NCI-H524 treated with DMSO at 0.1 percent for 48 hours (cell line): ENCODE data around the gene CACNG8.

Experiments
- DNase-seq: peaks from one replicate; lab custom pipeline; 2025; lab: John Stamatoyannopoulos, UW

The CACNG8 gene

DNA sequence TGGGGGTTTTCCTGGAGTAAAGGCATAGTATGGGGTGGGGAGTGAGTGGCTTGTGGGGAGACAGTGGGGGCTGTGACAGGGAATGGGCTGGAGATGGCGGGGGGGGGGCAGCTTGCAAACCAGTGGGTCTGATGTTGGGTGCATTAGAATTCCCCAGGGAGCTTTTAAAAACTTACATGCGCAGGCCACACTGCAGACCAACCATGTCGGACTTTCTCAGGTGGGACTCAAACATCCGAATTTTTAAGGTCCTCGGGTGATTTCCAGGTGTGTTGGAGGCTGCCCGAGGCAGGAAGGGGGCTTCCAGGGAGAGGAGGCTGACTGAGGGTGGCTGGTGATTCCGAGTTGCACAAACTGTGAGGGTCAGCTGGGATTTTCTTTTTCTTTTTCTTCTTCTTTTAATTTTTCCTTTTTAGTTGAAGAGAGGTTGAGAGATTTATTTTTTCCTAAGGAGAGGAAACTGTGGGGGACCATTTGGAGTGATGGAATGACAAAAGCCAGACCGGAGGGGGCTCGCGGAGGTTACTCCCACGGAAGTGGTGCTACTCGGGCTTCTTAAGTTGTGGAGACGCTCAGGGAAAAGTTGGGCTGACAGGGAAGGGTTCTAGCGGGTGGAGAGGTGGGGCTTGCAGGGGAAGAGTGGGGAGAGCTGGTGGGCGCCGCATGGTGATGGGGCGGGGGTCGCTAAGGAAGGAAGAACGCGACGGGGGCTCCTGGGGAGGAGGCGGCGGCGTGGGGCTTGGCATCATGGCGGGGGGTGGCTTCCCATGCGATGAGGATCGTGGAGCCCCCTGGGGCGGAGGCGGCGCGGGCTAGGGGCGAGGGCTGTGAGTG is 997 bp upstream of the CACNG8 start:
- DNase-seq: no peak

DNA sequence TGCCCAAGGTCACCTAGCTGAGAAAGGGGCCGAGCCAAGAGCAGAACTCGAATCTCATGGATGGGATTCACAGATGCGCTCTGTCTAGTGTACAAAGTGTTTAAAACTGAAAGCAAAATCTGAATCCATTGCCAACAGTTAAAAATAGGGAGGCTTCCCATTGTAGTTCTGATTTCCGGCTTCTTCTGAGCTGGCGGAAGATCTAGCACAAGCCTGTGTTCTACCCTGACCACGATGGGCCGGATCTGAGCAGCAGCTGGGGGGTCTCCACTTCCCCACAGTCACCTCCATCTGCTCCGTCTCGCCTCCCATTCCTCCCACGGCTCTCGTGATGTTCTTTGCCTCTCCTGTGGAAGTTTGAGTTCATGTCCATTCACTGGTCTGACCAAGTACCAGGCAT is 2.4 kb downstream of the CACNG8 start:
- DNase-seq: no peak

DNA sequence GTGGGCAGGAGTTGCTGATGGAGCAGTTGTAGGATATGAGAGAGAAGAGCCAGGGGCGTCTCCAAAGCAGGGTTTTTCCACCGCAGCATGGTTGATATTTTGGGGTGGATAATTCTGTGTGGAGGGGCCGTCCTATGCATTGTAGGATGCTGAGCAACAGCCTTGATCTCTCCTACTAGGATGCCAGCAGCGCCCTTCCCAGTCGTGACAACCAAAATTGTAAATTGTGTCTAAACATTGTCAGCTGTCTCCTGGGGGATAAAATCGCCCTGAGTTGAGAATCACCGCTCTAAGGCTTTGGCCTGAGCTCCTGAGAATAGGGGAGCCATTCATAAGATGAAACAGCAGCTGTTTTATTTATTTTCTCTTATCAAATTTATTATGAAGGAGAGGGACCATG is 4.2 kb downstream of the CACNG8 start:
- no peak for DNase-seq

DNA sequence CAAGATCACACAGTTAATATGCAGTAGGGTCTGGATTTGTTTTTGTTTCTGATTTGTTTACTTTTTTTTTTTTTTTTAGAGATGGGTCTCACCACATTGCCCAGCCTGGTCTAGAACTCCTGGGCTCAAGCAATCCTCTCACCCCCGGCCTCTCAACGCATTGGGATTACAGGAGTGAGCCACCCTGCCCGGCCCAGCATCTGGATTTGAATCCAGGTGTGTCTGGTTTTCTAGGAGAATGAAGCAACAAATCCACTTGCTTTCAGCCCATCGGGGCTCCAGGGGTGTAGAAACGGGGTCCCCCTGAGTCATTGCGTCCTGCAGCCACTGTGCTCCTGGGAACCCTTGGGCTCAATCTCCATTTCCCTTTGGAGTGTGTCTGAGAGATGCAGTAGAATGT is 6.6 kb downstream of the CACNG8 start:
- no peak for DNase-seq

DNA sequence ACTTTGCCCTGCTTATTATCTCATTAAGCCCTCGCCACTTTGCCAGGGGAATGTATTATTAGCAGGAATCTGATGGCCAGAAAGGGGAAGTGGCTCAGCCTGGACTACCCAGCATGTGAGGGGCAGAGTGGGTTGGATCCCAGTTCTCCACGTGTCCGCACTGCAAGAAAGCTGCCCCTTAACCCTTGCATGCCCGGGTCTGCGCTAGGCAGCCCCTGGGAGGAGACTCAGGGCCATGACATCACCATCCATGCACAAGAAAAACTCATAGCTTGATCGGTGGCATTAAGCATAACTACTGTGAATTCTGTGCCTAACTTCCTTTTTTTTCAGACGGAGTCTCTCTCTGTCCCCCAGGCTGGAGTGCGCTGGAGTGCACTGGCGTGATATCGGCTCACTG is 8.9 kb downstream of the CACNG8 start:
- DNase-seq: no peak

DNA sequence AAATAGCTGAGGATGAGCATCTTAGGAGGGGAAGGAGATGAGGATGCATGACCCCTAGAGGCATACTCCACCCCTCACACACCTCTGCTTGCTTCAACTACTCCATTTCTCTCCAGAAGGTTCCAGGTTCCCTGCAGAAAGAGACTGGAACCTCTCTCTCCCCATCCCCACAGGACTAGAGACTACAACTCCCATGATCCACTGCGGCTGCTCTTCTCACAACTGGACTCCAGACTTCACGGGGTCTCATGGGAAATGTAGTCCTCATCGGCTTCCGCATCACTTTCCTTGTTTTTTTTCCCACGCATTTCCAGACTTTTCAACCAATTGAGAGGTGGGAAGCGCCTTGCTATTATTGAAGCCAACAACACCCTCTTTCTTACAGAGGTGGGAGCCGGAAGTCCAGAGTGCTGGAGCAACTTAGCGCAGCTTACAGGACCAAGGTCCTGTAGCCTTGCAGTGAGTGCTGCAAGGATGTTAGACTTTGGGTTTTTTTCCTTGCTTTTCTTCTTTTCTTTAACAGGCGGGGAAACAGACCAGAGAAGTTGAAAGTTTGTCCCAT is 14.8 kb downstream of the CACNG8 start:
- no peak for DNase-seq

DNA sequence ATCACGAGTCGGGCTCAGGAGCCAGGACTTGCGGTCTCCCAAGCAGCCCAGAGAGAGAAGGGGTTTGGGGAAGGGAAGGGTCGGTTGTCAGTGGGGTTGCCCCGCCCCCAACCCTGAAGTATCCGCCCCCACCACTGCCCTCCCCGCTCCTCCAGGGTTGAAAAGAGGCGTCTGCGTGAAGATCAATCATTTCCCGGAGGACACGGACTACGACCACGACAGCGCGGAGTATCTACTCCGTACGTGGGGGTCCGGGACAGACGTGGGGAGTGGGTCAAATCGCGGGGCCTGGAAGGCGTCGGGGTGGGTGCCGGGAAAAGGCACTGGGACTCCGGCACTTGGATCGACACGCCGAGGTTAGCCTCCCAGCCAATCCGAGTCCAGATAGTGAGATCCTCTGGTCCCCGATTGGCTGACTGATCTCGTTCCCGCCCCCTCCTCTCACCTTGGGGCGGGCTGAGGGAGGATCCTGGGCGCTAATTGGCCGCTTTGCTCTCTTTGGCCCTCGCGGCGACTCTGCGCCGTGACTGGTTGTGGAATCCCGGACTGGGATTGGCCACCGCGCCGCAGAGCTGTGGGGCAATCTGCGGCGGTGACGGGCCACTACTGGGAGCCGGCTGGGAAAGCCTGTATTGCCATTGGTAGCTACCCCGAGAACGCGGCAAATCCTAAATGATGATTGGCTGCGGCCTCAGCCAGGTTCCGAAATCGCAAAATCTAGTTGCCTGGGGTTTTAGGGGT is 15.4 kb downstream of the CACNG8 start:
- DNase-seq: no peak

DNA sequence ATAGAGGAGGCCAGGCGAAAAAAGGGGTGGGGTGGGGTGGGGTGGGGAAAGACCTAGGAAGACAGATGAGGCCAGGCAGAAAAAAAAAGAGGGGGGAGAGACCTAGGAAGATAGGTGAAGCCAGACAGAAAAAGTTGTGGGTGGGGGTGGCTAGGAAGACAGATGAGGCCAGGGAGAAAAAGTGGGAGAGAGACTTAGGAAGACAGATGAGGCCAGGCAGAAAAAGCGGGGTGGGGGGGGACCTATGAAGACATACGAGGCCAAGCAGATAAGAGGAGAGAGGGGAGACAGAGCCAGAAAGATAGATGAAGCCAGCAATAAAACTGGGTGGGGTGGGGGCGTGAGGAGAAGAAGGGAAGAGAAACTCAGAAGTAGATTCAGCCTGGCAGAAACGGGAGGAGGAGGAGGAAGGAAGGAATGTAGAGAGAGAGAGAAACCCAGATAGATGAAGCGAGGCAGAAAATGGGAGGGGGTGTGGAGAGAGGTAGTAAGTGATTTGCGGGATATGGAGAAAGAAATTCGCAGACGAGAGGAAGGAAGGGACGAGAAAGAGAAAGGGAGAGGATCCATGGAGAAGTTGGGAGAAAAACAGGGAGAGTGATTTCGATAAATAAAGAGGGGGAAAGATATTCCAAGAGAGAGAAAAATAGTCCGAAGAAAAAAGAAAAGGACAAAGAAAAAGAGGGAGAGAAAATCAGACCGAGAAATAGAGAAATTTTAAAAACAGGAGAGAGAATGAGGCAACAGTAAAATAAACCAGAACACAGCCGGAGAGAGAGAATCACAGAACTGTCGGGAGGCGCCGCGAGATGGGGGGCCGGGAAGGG is 16.5 kb downstream of the CACNG8 start:
- no peak for DNase-seq

DNA sequence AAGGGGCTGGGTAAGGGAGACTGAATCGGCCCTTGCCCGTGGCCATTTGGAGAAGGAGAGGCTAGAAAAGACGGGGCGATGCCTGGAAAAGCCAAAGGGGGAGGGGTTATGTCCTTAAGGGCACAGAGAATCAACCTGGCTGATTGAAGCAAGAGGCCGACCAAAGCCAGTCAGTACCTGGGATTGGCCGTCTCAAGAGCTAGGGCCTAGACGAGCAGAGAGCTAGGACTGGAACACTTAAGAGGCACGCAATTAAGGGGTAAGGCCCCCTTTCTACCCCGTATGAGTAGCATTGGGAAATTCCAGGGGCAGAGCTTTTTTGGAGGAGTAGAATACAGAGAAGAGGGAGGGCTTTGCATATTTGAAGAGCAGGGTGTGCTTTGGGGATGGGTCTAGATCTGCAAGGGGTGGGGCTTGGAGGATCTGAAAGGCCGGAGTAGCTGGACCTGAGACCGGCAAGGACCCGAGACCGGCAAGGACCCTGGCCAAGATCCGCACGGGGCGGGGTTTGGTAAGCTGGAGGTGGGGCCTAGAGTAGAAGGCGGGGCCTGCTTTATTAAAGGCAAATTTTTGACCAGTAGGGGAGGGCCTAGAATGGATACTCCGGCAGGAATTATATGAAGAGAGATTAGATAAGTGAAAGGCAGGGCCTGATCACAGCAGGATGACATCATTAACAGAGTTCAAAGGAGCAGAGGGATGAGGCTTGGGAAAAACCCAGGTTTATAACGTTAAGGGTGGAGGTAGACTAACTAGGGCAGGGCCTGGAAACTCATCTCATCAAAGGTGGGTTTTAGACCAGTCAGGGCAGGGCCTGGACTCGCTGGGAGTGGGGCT is 18.0 kb downstream of the CACNG8 start:
- DNase-seq: no peak

DNA sequence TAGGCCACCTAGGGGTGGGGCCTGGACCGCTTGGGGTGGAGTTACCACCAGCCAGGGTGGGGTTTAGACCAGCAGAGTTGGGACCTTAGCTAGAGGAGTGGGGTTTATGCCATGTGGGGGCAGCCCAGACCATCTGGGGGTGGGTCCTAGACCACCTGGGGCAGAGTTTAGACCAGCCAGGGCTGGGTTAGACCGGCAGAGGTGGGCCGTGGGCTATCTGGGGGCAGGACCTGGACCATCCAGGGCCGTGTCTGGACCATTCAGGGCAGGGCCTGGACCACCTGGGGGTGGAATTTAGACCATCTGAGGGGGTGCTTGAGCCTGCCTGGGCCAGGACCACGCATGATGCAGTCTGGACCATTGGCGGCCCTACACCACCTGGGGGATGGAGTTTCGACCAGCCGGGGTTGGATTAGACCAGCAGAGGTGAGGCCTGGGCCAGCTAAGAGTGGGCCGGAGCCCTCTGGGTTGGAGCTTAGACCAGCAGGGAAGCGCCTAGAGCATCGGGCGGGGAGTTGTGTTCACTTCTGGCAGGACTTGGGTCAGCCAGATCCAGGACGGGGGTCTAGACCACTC is 18.7 kb downstream of the CACNG8 start:
- no peak for DNase-seq

DNA sequence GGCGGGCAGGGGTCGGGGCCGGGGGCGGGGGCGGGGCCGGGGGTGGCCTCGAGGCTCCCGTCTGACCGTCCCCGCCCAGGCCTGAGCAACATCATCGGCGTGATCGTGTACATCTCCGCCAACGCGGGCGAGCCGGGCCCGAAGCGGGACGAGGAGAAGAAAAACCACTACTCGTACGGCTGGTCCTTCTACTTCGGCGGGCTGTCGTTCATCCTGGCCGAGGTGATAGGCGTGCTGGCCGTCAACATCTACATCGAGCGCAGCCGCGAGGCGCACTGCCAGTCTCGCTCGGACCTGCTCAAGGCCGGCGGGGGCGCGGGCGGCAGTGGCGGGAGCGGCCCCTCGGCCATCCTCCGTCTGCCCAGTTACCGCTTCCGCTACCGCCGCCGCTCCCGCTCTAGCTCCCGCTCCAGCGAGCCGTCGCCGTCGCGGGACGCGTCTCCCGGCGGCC is 19.3 kb downstream of the CACNG8 start:
- DNase-seq: no peak

DNA sequence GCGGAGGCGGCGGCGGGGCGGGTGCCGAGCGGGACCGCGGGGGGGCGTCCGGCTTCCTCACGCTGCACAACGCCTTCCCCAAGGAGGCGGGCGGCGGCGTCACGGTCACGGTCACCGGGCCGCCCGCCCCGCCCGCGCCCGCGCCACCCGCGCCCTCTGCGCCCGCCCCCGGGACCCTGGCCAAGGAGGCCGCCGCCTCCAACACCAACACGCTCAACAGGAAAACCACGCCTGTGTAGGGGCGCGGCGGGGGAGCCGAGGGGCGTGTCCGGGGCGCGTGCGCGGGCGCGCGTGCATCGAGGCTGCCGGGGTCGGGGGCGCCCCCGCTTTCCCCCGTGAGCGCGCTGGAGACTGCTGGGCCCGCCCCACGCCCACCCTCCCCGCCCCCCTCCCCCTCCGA is 19.9 kb downstream of the CACNG8 start:
- no peak for DNase-seq

DNA sequence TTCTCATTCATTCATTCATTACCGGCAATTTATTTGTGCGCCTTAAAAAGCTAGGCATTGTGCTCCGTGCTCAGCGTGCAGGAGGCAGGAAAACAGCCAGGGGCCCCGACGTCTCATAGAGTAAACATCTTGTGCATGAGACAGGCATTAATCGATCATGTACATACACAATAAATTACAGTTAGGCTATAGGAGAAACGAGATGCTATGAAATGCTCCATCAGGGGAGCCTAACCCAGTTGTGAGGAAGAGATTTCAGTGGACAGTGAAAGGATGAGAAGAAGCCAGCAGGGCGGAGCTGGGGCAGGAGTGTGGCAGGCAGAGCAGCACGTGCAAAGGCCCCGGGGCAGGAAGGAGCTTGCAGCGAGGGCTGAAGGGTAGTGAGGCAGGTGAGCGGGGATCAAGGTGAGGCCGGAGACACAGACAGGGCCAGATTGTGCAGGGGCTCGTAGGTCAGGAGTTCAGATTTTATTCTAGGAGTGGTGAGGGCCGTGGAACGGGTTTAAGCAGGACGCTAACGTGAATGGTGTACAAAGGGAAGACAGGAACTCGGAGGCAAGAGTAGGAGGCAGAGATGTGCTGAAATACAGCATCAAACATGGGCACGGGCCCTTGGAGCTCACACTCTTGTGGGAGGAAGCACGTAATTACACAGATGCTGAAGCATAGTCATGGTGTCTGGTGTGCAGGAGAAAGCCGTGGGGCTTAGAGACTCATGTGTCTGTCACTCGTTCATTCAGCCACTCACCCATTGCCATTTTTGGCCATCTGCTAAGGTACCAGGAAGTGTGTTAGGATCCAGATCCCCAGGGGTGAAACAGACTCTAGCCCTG is 20.9 kb downstream of the CACNG8 start:
- no peak for DNase-seq

DNA sequence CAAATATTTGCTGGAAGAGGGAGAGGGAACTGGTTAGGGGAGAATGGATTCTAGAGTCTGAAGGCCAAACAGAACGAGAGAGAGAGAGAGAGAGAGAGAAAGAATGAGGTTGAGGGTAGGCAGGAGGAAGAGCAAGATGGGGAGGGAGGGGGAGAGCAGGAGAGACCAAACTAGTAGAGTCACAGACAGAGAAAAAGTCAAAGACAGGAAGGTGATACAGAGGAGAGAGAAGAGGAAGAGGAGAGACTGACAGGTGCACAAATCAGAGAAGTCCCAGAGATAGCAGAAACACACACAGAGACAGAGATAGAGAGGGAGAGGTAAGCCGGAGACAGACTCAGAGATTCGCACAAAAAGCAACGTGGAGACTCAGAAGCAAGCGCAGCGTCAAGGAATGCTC is 23.1 kb downstream of the CACNG8 start:
- DNase-seq: no peak

DNA sequence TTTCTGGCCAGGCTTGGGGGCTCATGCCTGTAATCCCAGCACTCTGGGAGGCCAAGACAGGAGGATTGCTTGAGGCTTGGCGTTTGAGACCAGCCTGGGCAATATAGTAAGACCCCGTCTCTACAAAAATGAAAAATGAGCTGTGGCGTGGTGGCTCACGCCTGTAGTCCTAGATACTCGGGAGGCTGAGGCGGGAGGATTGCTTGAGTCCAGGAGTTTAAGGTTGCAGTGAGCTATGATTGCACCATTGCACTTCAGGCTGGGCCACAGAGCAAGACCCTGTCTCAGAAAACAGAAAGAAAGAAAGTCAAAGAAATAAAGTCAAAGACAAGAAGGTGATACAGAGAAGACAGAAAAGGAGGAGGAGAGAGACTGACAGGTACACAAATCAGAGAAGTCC is 26.2 kb downstream of the CACNG8 start:
- no peak for DNase-seq

DNA sequence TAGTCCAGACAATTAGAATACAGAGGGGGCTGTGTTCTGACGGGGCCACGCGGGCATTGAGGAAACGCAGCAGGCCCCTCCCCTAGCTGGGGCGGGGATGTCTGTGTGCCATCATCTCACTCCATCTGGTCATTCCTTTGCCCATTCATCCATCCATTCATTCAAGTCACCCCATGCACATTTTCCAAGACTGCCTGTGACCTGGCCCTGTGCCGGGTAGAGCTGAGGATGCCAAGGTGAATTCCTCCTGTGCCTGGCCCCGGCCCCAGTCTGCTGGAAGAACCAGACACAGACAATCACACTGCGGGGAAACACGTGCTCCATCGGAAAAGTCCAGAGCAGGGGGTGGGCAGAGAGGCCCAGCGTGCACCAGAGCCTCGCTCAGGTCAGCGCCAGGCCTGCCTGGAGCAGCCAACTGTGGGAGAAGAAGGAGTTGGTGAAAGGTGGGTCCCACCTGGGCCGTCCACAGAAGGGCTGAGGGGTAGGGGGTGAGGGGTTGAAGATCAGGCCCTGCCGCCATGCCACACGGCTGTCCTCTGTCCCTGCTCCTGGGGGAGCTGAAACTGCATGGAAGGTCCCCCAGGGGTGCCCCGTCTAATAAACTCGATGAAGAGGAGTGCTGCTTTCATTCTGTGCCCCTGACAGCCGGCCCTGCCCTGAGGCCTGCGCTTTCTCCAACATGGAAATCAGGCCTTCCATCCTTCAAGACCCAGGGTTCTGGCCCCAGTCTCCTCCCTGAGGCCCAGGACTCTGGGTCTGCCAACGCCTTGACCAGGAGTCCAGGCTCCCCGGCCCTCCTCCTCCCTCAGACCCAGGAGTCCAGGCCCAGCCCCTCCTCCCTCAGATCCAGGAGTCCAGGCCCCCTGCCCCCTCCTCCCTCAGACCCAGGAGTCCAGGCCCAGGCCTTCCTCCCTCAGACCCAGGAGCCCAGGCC is 27.1 kb downstream of the CACNG8 start:
- no peak for DNase-seq

DNA sequence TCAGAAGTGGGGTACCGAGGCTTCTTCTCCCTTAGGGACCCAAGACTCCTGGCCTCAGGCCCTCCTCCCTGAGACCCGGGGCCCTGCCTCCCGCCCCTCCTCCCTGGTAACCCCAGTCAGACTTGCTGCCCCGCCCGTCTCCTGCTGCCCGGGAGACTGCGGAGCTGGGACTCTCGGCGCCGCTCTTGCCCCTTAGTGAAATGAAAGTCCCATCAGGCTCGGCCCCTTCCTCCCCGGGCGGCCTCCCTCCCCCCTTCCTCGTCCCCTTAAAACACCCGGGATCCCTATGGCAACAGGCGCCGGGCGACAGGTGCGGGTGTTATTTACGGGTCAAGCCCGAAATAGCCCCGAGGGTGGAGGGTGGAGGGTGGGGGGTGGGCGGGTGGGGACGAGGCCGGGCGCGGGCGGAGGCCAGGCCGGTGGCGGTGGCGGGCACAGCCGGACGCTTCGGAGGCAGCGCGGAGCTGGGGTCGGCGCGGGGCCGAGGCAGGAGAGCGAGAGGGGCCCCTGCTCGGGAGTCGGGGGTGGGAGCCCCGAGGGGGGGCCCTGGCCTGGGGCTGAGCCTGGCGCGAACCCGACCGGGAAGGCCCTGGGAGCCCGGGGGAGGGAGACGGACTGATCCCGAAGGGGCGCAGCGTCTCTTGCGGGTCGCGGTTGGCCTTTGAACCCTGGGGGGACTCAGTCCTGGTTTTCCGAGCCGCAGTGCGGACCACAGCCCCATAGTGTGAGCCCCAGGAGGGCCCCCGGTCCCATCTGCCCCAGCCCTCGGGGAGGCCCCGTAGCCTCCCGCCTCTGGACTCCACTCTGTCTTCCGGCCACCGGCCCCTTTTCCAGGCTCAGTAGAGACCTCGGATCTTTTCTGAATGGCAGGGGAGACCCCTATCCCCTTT is 28.7 kb downstream of the CACNG8 start, which contains the start of gene CACNG6:
Gene CACNG6 (plus strand): TSS at position 414 of the 890 bp plus-strand sequence. CDS start 1,241 bp downstream, outside the sequence.
- no peak for DNase-seq

DNA sequence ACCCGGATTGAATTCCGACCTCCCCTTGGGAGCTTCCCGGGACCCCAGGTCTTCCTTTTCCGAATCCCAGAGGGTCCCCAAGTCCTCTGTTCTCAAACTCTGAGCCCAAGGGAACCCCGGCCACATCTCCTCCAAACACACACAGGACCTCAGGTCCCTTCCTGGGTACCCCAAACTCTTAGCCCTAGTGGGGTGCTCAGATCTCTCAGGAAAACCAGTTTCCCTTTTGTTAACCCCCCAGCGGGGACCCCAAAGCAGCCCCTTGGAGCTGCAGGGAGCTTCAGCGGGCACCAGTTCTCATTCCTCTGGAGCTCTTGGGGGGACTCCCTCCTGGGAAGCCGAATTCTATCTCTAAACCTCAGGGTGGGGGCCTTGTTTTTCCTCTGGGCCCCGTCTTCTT is 29.5 kb downstream of the CACNG8 start:
- no peak for DNase-seq
